Right ventricle myocardium superior (tissue), 1 donor: Measurements from ENCODE around the gene CHIA. TPM values are rescaled to one million over a fixed set of nuclear protein-coding genes. Genes with fewer than 3 reads are reported as not detected.
"Not testable (repeated sequence)": the region's sequence is repeated elsewhere in the genome, so short reads cannot be mapped to it uniquely, and the experiment has no call there.

Experiments used
- ATAC-seq: fragments of 200-7000 bp; cut with Tn5 transposase; one replicate; pipeline ENCODE4 v1.9.1; 2020; ENCODE audit warnings: mild to moderate bottlenecking; ENCODE audit not compliant: poor library complexity
- DNase-seq: peaks from one replicate; pipeline ENCODE4 v3.0.0-alpha.2; 2020
- intact Hi-C: fragments of 100-400 bp; cut with DNase I; formaldehyde crosslinking; loops from one replicate; pipeline ENCODE4 v1.11.2; 2022
- total RNA-seq: library from RNA; stranded (reverse); fragmentation: NEBNext Ultra II Directional; extraction: Animal tissue kit (Norgen Biotek cat#: 25700); gene quantifications from one replicate; pipeline ENCODE4 v1.2.1, GENCODE V29; 2021
- donor health status: DM: no; HTN: yes; CAD: no; lungs with severe emphysema.

The CHIA gene
- total RNA-seq, 1 donor from 2014 or later: not detected

GRCh38 chr1:111351700-111352099 is 61.0 kb downstream of the CHIA start:
- ATAC-seq (no peak), DNase-seq (no peak)
- intact Hi-C loops: no loop called here

- DNase-seq (no peak), ATAC-seq (no peak)
- intact Hi-C loops: no loop called here
These were observed 63.9 kb downstream of the CHIA start for GRCh38 chr1:111354584-111354983.

- DNase-seq (no peak), ATAC-seq (no peak)
- intact Hi-C loops: no loop called here
These were observed 68.3 kb downstream of the CHIA start for GRCh38 chr1:111358964-111359363.

GRCh38 chr1:111359376-111359775 is 68.7 kb downstream of the CHIA start:
- ATAC-seq (no peak), DNase-seq (no peak)
- intact Hi-C loops: no loop called here

- DNase-seq, intact Hi-C loops: not testable (repeated sequence)
These were observed 69.6 kb downstream of the CHIA start for GRCh38 chr1:111360257-111360656.

GRCh38 chr1:111361761-111362160 is 71.1 kb downstream of the CHIA start:
- intact Hi-C loops: no loop called here
- ATAC-seq (no peak), DNase-seq (no peak)

More at GRCh38 chr1:111360257-111360656, 69.6 kb downstream of the CHIA start:
- not testable (repeated sequence) for ATAC-seq

- ATAC-seq (no peak), DNase-seq (no peak)
- intact Hi-C loops: no loop called here
These were observed 74.0 kb downstream of the CHIA start for GRCh38 chr1:111364690-111365089.

- intact Hi-C loops: no loop called here
- no peak for DNase-seq
- no peak for ATAC-seq
These were observed 75.6 kb downstream of the CHIA start for GRCh38 chr1:111366256-111366655.

- no peak for DNase-seq
- intact Hi-C loops: no loop called here
- ATAC-seq: no peak
These were observed 78.5 kb downstream of the CHIA start for GRCh38 chr1:111369177-111369576.

GRCh38 chr1:111369645-111370044 is 79.0 kb downstream of the CHIA start:
- no peak for DNase-seq
- ATAC-seq: no peak
- intact Hi-C loops: no loop called here

Other genes starting within 250 kb of the CHIA start
- gene DRAM2, start 150.8 kb upstream of the CHIA start, total RNA-seq: 38.6 TPM
- gene CEPT1, start 150.6 kb upstream of the CHIA start, total RNA-seq: 11.6 TPM
- 3.0 TPM for gene DENND2D, start 90.2 kb upstream of the CHIA start, total RNA-seq
- 3.7 TPM for gene CHI3L2, start 63.1 kb upstream of the CHIA start, total RNA-seq
- gene OVGP1, start 136.9 kb downstream of the CHIA start, total RNA-seq: 0.35 TPM
- gene WDR77, start 158.4 kb downstream of the CHIA start, total RNA-seq: 25.4 TPM
- 680 TPM for gene ATP5PB, start 158.6 kb downstream of the CHIA start, total RNA-seq
- 5.6 TPM for gene C1orf162, start 183.1 kb downstream of the CHIA start, total RNA-seq
- gene ADORA3, start 212.8 kb downstream of the CHIA start, total RNA-seq: 3.3 TPM
- gene TMIGD3, start 212.8 kb downstream of the CHIA start, total RNA-seq: 0.89 TPM